Mononuclear cell (primary cell): Measurements from ENCODE around the gene MGME1. TPM values are rescaled to one million over a fixed set of nuclear protein-coding genes. Genes with fewer than 3 reads are reported as not detected.

ENCODE experiments used
- H3K27me3 ChIP-seq: 2 replicates; pipeline ENCODE4 v1.6.0; 2011; ENCODE audit warnings: low read length, control low read depth; ENCODE audit not compliant: insufficient read depth
- H3K4me1 ChIP-seq: 2 replicates; pipeline ENCODE4 v1.5.1; 2011; ENCODE audit warnings: mild to moderate bottlenecking, low read length, control low read depth; ENCODE audit not compliant: insufficient read depth
- H3K4me3 ChIP-seq: 2 replicates; pipeline ENCODE4 v1.5.1; 2011; ENCODE audit warnings: mild to moderate bottlenecking, low read length, moderate library complexity
- H3K9me3 ChIP-seq: 2 replicates; pipeline ENCODE4 v1.5.1; 2011; ENCODE audit warnings: low read depth, mild to moderate bottlenecking, control low read depth, low read length
- total RNA-seq: library from RNA; depleted of rRNA; stranded (reverse); fragments of >200 nt; gene quantifications from one replicate; pipeline ENCODE4 v1.2.3, GENCODE V29; 2012

The MGME1 gene
- total RNA-seq, 1 donor = 6.3 TPM

DNA sequence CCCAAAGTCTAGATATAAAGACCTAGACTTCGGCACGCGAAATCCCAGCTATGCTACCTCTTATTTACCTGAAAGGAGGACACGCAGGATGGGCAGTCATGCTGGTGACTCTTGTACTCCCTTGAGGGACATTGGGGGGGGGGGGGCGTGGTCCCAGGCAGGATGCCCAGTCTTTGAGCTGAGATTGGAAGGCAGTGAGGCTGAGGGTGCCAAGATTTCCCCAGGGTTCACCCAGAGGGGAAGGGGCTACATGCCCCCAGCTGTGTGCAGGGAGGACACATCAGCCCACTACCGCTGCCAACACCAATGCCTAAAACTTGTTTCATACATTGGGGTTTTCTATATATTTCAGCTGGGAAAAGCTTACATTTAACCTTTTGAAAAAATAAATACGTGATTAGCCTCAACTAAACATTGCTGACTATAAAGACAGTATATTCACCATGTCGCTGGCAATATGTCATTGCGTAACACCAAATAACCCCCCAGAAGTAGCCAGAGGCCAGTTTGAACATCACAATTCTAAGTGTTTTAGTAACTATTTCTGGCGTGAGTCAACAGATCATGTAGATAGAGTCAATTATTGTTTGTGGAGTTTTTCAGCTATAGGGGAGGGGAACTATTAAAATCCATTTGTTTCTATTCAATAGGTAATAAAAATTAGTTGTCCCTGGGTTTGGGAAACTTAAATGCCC, 21.6 kb downstream of the MGME1 start:
- Histone ChIP-seq H3K9me3 (no peaks in the 10 kb centered on the region), H3K4me1 (no peaks in the 10 kb centered on the region), H3K4me3 (no peak overlapping the region), H3K27me3 (no peaks in the 10 kb centered on the region)

DNA sequence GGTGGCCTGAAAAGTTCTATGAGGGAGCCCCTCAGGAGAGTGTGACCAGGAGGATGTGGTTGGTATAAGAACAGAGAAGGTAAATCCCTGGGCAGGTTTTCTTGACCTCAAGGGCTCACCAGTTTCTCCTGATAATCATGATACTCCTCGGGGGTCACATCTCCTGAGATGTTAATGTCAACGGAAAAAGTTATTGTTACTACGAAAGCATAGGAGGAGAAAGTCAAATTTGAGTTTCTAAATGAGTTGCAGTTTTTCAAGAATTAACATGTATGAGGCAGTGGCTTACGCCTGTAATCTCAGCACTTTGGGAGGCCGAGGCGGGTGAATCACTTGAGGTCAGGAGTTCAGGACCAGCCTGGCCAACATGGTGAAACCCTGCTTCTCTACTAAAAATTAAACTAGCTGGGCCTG, 23.4 kb downstream of the MGME1 start:
- Histone ChIP-seq H3K4me1 (peaks cover 7% of the 10 kb centered on the region), H3K9me3 (no peaks in the 10 kb centered on the region), H3K27me3 (no peaks in the 10 kb centered on the region), H3K4me3 (no peak overlapping the region)

DNA sequence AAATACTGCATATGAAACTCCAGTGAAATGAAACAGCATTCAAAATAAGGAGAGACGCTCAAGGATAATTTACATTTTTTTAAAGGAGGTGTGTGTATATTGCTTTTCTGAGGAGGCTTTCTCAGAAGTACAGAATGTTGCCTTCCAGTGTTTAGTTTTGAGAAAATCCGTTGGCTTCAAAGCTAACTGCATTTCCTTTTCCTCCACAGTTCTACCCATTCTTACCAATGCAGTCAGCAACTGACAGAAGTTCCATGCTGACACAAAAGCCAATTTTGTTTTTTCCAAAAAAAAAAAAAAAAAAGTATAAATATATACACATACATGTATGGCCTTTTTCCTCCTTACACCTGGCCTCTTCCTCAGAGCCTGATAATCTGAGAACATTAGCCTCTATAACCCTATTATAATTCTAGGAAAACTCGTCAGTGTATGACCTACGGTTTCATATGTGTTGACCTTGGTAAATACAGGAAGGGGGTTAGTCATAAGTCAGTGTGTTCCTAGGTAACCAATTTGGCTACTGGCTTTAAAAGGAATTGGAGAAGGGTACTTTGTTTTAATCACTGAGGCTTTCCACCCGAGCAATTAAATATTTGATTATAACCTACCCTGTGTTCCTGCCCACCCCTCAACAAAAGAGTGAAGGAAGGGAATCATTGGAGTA, 24.2 kb downstream of the MGME1 start:
- Histone ChIP-seq H3K9me3 (no peaks in the 10 kb centered on the region), H3K4me1 (peaks cover 7% of the 10 kb centered on the region), H3K4me3 (no peak overlapping the region)

GRCh38 chr20:17993546-17993945, 24.7 kb downstream of the MGME1 start:
- Histone ChIP-seq H3K4me3 (no peak overlapping the region), H3K27me3 (no peaks in the 10 kb centered on the region), H3K4me1 (peaks cover 7% of the 10 kb centered on the region), H3K9me3 (no peaks in the 10 kb centered on the region)

More for the DNA sequence above, 24.2 kb downstream of the MGME1 start:
- no peaks in the 10 kb centered on the region for H3K27me3 ChIP-seq

- no peaks in the 10 kb centered on the region for H3K9me3 ChIP-seq
- no peaks in the 10 kb centered on the region for H3K27me3 ChIP-seq
- H3K4me3 ChIP-seq = no peak overlapping the region
- peaks cover 7% of the 10 kb centered on the region for H3K4me1 ChIP-seq
Observed at GRCh38 chr20:17995967-17996819, 27.4 kb downstream of the MGME1 start.

DNA sequence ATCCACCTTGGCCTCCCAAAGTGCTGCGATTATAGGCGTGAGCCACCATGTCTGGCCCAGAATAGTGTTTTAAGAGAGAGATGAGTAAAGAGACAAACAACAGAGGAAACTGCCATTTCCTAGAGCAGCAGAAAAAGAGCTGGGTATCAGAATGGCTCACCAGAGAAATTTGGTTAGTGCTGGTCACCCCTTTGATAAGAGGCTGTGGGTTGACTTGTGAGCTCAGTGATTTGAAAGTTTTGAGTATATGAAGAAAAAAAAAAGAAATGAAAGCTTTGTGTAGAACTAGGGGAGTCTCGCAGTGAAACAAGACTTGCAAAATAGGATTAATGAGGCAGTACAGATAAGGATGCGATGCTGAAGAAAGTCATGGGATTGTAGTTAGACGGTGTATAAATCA, 29.6 kb downstream of the MGME1 start:
- Histone ChIP-seq H3K27me3 (no peaks in the 10 kb centered on the region), H3K9me3 (no peaks in the 10 kb centered on the region), H3K4me1 (peaks cover 7% of the 10 kb centered on the region), H3K4me3 (no peak overlapping the region)

- Histone ChIP-seq H3K4me3 (no peak overlapping the region), H3K4me1 (peaks cover 16% of the 10 kb centered on the region), H3K27me3 (no peaks in the 10 kb centered on the region), H3K9me3 (no peaks in the 10 kb centered on the region)
Observed at GRCh38 chr20:17999566-17999965, 30.7 kb downstream of the MGME1 start.

DNA sequence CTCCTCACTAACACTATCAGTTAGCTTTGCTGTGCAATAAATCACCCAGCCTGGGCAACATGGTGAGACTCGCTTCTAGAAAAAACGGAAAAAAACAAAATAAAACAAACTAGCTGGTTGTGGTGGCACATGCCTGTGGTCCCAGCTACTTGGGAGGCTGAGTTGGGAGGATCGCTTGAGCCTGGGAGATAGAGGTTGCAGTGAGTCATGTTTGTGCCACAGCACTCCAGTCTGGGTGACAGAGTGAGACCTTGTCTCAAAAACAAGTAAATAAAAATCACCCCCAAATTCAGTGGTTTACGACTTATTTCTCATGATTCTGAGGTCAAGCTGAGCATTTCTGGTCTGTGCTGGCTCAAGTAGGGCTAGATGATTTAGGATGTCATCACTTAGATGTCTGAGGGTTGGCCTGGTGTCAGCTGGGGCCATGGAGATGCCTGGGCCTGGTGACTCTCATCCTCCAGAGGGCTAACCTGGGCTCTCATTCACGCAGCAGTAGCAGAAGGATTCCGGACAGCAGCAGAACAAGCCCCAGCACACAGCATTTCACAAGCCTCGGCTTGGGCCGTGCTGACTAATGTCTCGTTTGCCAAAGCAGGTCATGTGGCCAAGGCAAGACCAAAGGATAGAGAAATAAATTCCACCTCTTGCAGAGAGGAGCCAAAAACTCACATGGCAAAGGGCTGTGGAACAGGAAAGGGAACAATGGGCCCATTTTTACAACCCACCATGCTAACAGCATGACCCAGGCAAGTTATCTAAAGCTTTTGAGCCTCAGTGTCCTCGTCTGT, 32.5 kb downstream of the MGME1 start:
- H3K4me1 ChIP-seq = peaks cover 24% of the 10 kb centered on the region
- no peaks in the 10 kb centered on the region for H3K27me3 ChIP-seq
- H3K4me3 ChIP-seq = no peak overlapping the region
- no peaks in the 10 kb centered on the region for H3K9me3 ChIP-seq

- no peaks in the 10 kb centered on the region for H3K27me3 ChIP-seq
- H3K4me1 ChIP-seq = peaks cover 23% of the 10 kb centered on the region
- no peaks in the 10 kb centered on the region for H3K9me3 ChIP-seq
- H3K4me3 ChIP-seq = no peak overlapping the region
Observed at GRCh38 chr20:18003897-18004296, 35.1 kb downstream of the MGME1 start.

DNA sequence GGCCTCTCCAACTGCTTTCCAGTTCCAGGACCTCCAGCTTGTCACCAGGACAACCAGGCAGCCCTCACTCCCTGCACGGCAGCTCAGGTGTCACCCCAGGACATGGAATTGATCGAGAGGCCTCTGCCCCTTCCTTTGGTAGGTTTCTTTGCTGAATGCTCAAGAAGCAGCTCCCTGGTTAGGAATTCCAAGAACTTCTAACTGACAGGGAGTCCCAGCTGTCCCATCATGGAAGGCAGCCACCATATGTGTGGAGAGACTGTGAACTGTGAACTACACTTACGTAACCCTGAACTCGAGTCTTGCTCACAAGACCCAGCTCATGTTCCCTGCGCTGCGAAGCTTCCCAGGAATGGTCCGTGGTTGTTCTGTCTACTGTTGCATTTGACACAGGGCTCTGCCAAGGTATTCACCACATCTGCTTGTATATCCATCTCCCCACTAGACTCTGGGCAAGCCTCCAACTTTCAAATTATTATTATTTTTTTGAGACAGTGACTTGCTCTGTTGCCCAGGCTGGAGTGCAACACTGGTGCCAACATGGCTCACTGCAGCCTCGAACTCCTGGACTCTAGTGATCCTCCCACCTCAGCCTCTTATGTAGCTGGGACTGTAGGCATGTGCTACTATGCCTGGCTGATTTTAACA, 35.7 kb downstream of the MGME1 start:
- Histone ChIP-seq H3K27me3 (no peaks in the 10 kb centered on the region), H3K9me3 (no peaks in the 10 kb centered on the region), H3K4me1 (peaks cover 23% of the 10 kb centered on the region), H3K4me3 (no peak overlapping the region)

GRCh38 chr20:18005170-18005989, 36.6 kb downstream of the MGME1 start:
- Histone ChIP-seq H3K4me3 (no peak overlapping the region), H3K9me3 (no peaks in the 10 kb centered on the region), H3K4me1 (peaks cover 23% of the 10 kb centered on the region), H3K27me3 (no peaks in the 10 kb centered on the region)

- Histone ChIP-seq H3K27me3 (no peaks in the 10 kb centered on the region), H3K9me3 (no peaks in the 10 kb centered on the region), H3K4me3 (no peak overlapping the region), H3K4me1 (peaks cover 23% of the 10 kb centered on the region)
Observed at GRCh38 chr20:18005990-18006364, 37.2 kb downstream of the MGME1 start.

- Histone ChIP-seq H3K4me3 (no peak overlapping the region), H3K9me3 (no peaks in the 10 kb centered on the region)
Observed at GRCh38 chr20:18006684-18007083, 37.9 kb downstream of the MGME1 start.

More at GRCh38 chr20:18006684-18007083, 37.9 kb downstream of the MGME1 start:
- Histone ChIP-seq H3K4me1 (peaks cover 23% of the 10 kb centered on the region), H3K27me3 (no peaks in the 10 kb centered on the region)
